HEK293 (cell line): ENCODE measurements around the gene SIK2.

Experiments used
- CTCF ChIA-PET: fragments of 350-600 bp; formaldehyde crosslinking; extraction: SDS; loops from one replicate; lab custom pipeline; 2021; ENCODE audit warnings: antibody characterized with exemption; lab: Yijun Ruan, JAX
- POLR2A ChIA-PET: fragments of 300-600 bp; formaldehyde crosslinking; extraction: SDS; loops from one replicate; lab custom pipeline; 2020; ENCODE audit warnings: antibody characterized with exemption, inconsistent platforms; lab: Yijun Ruan, JAX
- H3K27ac ChIP-seq: fragments of 200-500 bp; sonication (Bioruptor generic); 2 replicates; pipeline ENCODE4 v1.5.1; 2014; ENCODE audit warnings: low read depth, low read length, control low read depth, inconsistent platforms; ENCODE audit errors: extremely low read depth
- H3K36me3 ChIP-seq, 2 experiments: fragments of 200-500 bp in 1 of 2; sonication (Bioruptor generic) in 1 of 2; 1 replicate in 1 of 2; 2 replicates in 1 of 2; pipeline ENCODE4 v1.5.1; 2014 to 2017; ENCODE audit warnings: inconsistent platforms in 2 of 2, low read length in 2 of 2; ENCODE audit not compliant: control insufficient read depth in 2 of 2, insufficient read depth in 1 of 2
- H3K4me1 ChIP-seq: fragments of 200-500 bp; sonication (Bioruptor generic); 2 replicates; pipeline ENCODE4 v1.5.1; 2014; ENCODE audit warnings: mild to moderate bottlenecking, low read length, inconsistent platforms; ENCODE audit not compliant: control insufficient read depth, insufficient read depth
- H3K4me3 ChIP-seq: 2 replicates; pipeline ENCODE4 v1.5.1; 2011; ENCODE audit warnings: low read depth, mild to moderate bottlenecking, control low read depth, low read length, moderate library complexity
- H3K9me3 ChIP-seq: fragments of 200-500 bp; sonication (Bioruptor generic); 2 replicates; pipeline ENCODE4 v1.5.1; 2014; ENCODE audit warnings: low read depth, low read length, inconsistent platforms; ENCODE audit not compliant: control insufficient read depth, insufficient read depth
- BCL11A ChIP-seq: fragments of 450-650 bp; formaldehyde crosslinking; IDR thresholded peaks from 2 replicates; pipeline ENCODE4 v1.5.1; 2016; ENCODE audit warnings: low read depth, missing biosample characterization, missing genetic modification characterization
- GLI4 ChIP-seq: fragments of 450-650 bp; formaldehyde crosslinking; IDR thresholded peaks from 2 replicates; pipeline ENCODE4 v1.5.1; 2016; ENCODE audit warnings: missing biosample characterization, missing genetic modification characterization
- INSM2 ChIP-seq: fragments of 450-650 bp; formaldehyde crosslinking; IDR thresholded peaks from 2 replicates; pipeline ENCODE4 v1.5.1; 2016; ENCODE audit warnings: missing biosample characterization, missing genetic modification characterization
- KLF16 ChIP-seq: fragments of 450-650 bp; formaldehyde crosslinking; IDR thresholded peaks from 2 replicates; pipeline ENCODE4 v1.5.1; 2017; ENCODE audit warnings: missing biosample characterization, missing genetic modification characterization
- SCRT2 ChIP-seq: fragments of 450-650 bp; formaldehyde crosslinking; IDR thresholded peaks from 2 replicates; pipeline ENCODE4 v1.5.1; 2016; ENCODE audit warnings: missing biosample characterization, missing genetic modification characterization
- ZBTB21 ChIP-seq: fragments of 450-650 bp; formaldehyde crosslinking; IDR thresholded peaks from 2 replicates; pipeline ENCODE4 v1.5.1; 2017; ENCODE audit warnings: missing biosample characterization, missing genetic modification characterization
- ZBTB44 ChIP-seq: fragments of 450-650 bp; IDR thresholded peaks from 2 replicates; pipeline ENCODE4 v1.5.1; 2018; ENCODE audit warnings: missing biosample characterization, mild to moderate bottlenecking, missing genetic modification characterization
- ZNF138 ChIP-seq: fragments of 450-650 bp; formaldehyde crosslinking; IDR thresholded peaks from 2 replicates; pipeline ENCODE4 v1.5.1; 2016; ENCODE audit warnings: missing biosample characterization, missing genetic modification characterization, borderline replicate concordance
- ZNF16 ChIP-seq: fragments of 450-650 bp; formaldehyde crosslinking; IDR thresholded peaks from 2 replicates; pipeline ENCODE4 v1.5.1; 2016; ENCODE audit warnings: low read depth, missing biosample characterization, missing genetic modification characterization
- ZNF19 ChIP-seq: fragments of 450-650 bp; formaldehyde crosslinking; IDR thresholded peaks from 2 replicates; pipeline ENCODE4; 2016; ENCODE audit warnings: missing biosample characterization, missing genetic modification characterization, low read depth
- ZNF23 ChIP-seq: fragments of 450-650 bp; formaldehyde crosslinking; IDR thresholded peaks from 2 replicates; pipeline ENCODE4 v1.5.1; 2016; ENCODE audit warnings: missing biosample characterization, missing genetic modification characterization, borderline replicate concordance
- ZNF239 ChIP-seq: fragments of 450-650 bp; formaldehyde crosslinking; IDR thresholded peaks from 2 replicates; pipeline ENCODE4 v1.5.1; 2016; ENCODE audit warnings: missing biosample characterization, missing genetic modification characterization
- ZNF302 ChIP-seq: fragments of 450-650 bp; formaldehyde crosslinking; IDR thresholded peaks from 2 replicates; pipeline ENCODE4 v1.5.1; 2016; ENCODE audit warnings: missing biosample characterization, missing genetic modification characterization, low read depth
- ZNF398 ChIP-seq: fragments of 450-650 bp; formaldehyde crosslinking; IDR thresholded peaks from 2 replicates; pipeline ENCODE4 v1.5.1; 2017; ENCODE audit warnings: missing biosample characterization, missing genetic modification characterization
- ZNF514 ChIP-seq: fragments of 450-650 bp; formaldehyde crosslinking; IDR thresholded peaks from 2 replicates; pipeline ENCODE4 v1.5.1; 2016; ENCODE audit warnings: missing biosample characterization, missing genetic modification characterization
- ZNF521 ChIP-seq: fragments of 450-650 bp; formaldehyde crosslinking; IDR thresholded peaks from 2 replicates; pipeline ENCODE4 v1.5.1; 2017; ENCODE audit warnings: missing biosample characterization, mild to moderate bottlenecking, missing genetic modification characterization
- ZNF629 ChIP-seq: fragments of 450-650 bp; formaldehyde crosslinking; IDR thresholded peaks from 2 replicates; pipeline ENCODE4 v1.5.1; 2017; ENCODE audit warnings: missing biosample characterization, missing genetic modification characterization
- TF ChIP-seq, protein P1 (sequence below): fragments of 450-650 bp; formaldehyde crosslinking; IDR thresholded peaks from 2 replicates; pipeline ENCODE4 v1.5.1; 2017; ENCODE audit warnings: missing biosample characterization, missing genetic modification characterization
- TF ChIP-seq, protein P2 (sequence below): fragments of 450-650 bp; formaldehyde crosslinking; IDR thresholded peaks from 2 replicates; pipeline ENCODE4; 2016; ENCODE audit warnings: missing biosample characterization, missing genetic modification characterization

SIK2 gene

GRCh38 chr11:111723595-111723994 is 121.3 kb downstream of the SIK2 start:
- no peak overlapping the region for H3K4me3 ChIP-seq
- peaks cover 0 to 91% of the 10 kb centered on the region in 2 experiments; a peak in 1 of 3 replicates for H3K36me3 ChIP-seq
- ChIA-PET POLR2A (no interaction called here), CTCF (interaction anchor here (0.6 kb wide), 1 partner anchor 127 kb away, joined by 3 read pairs; no protein-coding TSS in a partner anchor)
- no peaks in the 10 kb centered on the region for H3K9me3 ChIP-seq
- TF ChIP-seq INSM2 (tag by site-specific recombination) = no peak
- TF ChIP-seq ZNF302 = no peak
- no peak for TF ChIP-seq GLI4 (tag by site-specific recombination)
- TF ChIP-seq ZBTB44 (tag by site-specific recombination) = no peak
- no peak for TF ChIP-seq ZBTB21 (tag by site-specific recombination)
- no peak for TF ChIP-seq ZNF398 (tag by site-specific recombination)
- no peak for TF ChIP-seq SCRT2 (tag by site-specific recombination)
- no peak for TF ChIP-seq BCL11A (tag by site-specific recombination)
- TF ChIP-seq, protein P1, sequence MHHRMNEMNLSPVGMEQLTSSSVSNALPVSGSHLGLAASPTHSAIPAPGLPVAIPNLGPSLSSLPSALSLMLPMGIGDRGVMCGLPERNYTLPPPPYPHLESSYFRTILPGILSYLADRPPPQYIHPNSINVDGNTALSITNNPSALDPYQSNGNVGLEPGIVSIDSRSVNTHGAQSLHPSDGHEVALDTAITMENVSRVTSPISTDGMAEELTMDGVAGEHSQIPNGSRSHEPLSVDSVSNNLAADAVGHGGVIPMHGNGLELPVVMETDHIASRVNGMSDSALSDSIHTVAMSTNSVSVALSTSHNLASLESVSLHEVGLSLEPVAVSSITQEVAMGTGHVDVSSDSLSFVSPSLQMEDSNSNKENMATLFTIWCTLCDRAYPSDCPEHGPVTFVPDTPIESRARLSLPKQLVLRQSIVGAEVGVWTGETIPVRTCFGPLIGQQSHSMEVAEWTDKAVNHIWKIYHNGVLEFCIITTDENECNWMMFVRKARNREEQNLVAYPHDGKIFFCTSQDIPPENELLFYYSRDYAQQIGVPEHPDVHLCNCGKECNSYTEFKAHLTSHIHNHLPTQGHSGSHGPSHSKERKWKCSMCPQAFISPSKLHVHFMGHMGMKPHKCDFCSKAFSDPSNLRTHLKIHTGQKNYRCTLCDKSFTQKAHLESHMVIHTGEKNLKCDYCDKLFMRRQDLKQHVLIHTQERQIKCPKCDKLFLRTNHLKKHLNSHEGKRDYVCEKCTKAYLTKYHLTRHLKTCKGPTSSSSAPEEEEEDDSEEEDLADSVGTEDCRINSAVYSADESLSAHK (tag by site-specific recombination) = no peak
- TF ChIP-seq ZNF19 (tag by site-specific recombination) = no peak
- TF ChIP-seq ZNF514 (tag by site-specific recombination) = no peak
- no peak for TF ChIP-seq ZNF23 (tag by site-specific recombination)
- TF ChIP-seq ZNF239 (tag by site-specific recombination) = no peak
- no peak for TF ChIP-seq ZNF629 (tag by site-specific recombination)
- TF ChIP-seq KLF16 = no peak
- TF ChIP-seq ZNF521 (tag by site-specific recombination) = no peak
- TF ChIP-seq, protein P2, sequence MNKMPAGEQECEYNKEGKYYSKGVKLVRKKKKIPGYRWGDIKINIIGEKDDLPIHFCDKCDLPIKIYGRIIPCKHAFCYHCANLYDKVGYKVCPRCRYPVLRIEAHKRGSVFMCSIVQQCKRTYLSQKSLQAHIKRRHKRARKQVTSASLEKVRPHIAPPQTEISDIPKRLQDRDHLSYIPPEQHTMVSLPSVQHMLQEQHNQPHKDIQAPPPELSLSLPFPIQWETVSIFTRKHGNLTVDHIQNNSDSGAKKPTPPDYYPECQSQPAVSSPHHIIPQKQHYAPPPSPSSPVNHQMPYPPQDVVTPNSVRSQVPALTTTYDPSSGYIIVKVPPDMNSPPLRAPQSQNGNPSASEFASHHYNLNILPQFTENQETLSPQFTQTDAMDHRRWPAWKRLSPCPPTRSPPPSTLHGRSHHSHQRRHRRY = no peak
- TF ChIP-seq ZNF16 = no peak
- no peak for TF ChIP-seq ZNF138
- H3K4me1 ChIP-seq = peaks cover 4% of the 10 kb centered on the region
- no peak overlapping the region for H3K27ac ChIP-seq
